Left colon (tissue), 2 donors: ENCODE data around the gene ARF4. TPM values are rescaled to one million over a fixed set of nuclear protein-coding genes. Genes with fewer than 3 reads are reported as not detected.

Source experiments
- ATAC-seq: fragments of 200-7000 bp; cut with Tn5 transposase; one replicate; pipeline ENCODE4 v1.9.1; 2020; ENCODE audit warnings: mild to moderate bottlenecking, moderate library complexity
- DNase-seq, 2 donors: peaks; one replicate each; pipeline ENCODE4 v3.0.0-alpha.2; 2020
- intact Hi-C, 2 donors: fragments of 100-400 bp; cut with DNase I in 1 of 2; cut with micrococcal nuclease in 1 of 2; formaldehyde crosslinking; loops; one replicate each; pipeline versions ENCODE4 v1.11.2 to v1.14.0; 2022; cut with DNase I, micrococcal nuclease
- total RNA-seq, 2 donors: library from RNA; stranded (reverse); fragmentation: NEBNext Ultra II Directional; extraction: Animal tissue kit (Norgen Biotek cat#: 25700); gene quantifications; one replicate each; pipeline ENCODE4 v1.2.1, GENCODE V29; 2021
- donor health status: DM: no; HTN: no; CAD: no.
- donor health status: DM: yes; HTN: yes; CAD: no.

Gene ARF4
- total RNA-seq, 2 donors from 2014 or later: 148 to 159 TPM

DNA sequence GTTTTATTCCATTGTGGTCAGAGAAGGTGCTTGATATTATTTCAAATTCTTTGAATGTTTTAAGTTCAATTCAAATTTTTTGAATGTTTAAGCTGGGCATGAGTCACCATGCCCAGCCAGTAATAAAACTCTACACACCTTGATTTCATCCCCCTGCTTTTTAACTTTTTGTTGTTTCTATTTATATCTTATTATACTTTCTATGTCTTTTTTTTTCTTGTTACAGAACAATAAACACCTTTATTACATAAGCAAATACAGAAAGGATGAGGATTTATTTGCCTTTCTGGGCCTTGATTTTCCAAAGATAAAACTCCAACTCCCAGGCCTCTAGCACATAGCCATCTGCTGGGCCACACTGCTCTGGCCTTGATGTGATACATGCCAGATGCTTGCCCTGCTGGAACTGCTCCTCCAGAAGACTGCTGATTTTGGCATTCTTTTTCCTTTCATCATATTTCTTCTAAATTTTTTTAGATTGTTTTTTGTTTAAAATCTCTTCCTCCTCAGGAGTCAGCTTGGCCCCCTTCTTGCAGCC is 67.0 kb downstream of the ARF4 start:
- DNase-seq (no peak), ATAC-seq (peak; percentile 53)
- intact Hi-C loops: no loop called here

Other genes starting within 250 kb of the ARF4 start
- gene DNAH12, start 53.0 kb downstream of the ARF4 start, total RNA-seq: under 1 TPM; 0.09 to 0.17 TPM
- 10 to 100 TPM; 19.8 to 24.6 TPM for gene PDE12, start 41.1 kb downstream of the ARF4 start, total RNA-seq
- gene DENND6A, start 95.7 kb upstream of the ARF4 start, total RNA-seq: 10 to 100 TPM; 15.4 to 16.0 TPM
- 100 to 1,000 TPM in 1 of 2 donors, 10 to 100 TPM in 1; 75.7 to 114 TPM for gene SLMAP, start 159.0 kb upstream of the ARF4 start, total RNA-seq